Stimulated activated CD8-positive, alpha-beta memory T cell treated with anti-CD3 and anti-CD28 coated beads, Interleukin-12 subunit alpha, Interleukin-12 subunit beta, amount 100 ng/mL, for 24 hours (primary cell): ENCODE measurements around the gene SETD6.
"Not testable (repeated sequence)": the region's sequence is repeated elsewhere in the genome, so short reads cannot be mapped to it uniquely, and the experiment has no call there.

Experiments used
- DNase-seq: peaks from one replicate; pipeline ENCODE4 v3.0.0-alpha.2; 2020; ENCODE audit errors: extremely low read depth

The SETD6 gene

GRCh38 chr16:58537124-58537906, 22.0 kb downstream of the SETD6 start:
- DNase-seq: no peak

- DNase-seq: no peak
Measured at GRCh38 chr16:58541711-58542110, 26.4 kb downstream of the SETD6 start.

- DNase-seq: no peak
Measured at GRCh38 chr16:58542291-58542690, 27.0 kb downstream of the SETD6 start.

- DNase-seq: no peak
Measured at GRCh38 chr16:58543685-58544084, 28.4 kb downstream of the SETD6 start.

- no peak for DNase-seq
Measured at GRCh38 chr16:58548378-58548777, 33.1 kb downstream of the SETD6 start.

GRCh38 chr16:58551496-58551895, 36.2 kb downstream of the SETD6 start:
- no peak for DNase-seq

GRCh38 chr16:58556678-58557077, 41.4 kb downstream of the SETD6 start:
- DNase-seq: no peak

GRCh38 chr16:58563235-58563634, 47.9 kb downstream of the SETD6 start:
- DNase-seq: no peak

- DNase-seq: no peak
Measured at GRCh38 chr16:58563775-58564174, 48.5 kb downstream of the SETD6 start.

GRCh38 chr16:58565697-58566096, 50.4 kb downstream of the SETD6 start:
- DNase-seq: not testable (repeated sequence)
